SK-N-SH treated with all-trans-retinoic acid at 6 μM for 48 hours (cell line): ENCODE data around the gene TSHZ2.

ENCODE experiments used
- ATAC-seq: fragments of 200-7000 bp; cut with Tn5 transposase; 3 replicates; pipeline ENCODE4 v1.9.1; 2020; ENCODE audit warnings: mild to moderate bottlenecking, moderate library complexity
- ARNTL ChIP-seq: fragments of 450-650 bp; formaldehyde crosslinking; IDR thresholded peaks from 2 replicates; pipeline ENCODE4 v1.5.0; 2020; ENCODE audit warnings: low read depth, mild to moderate bottlenecking, moderate library complexity, borderline replicate concordance
- CREB5 ChIP-seq: fragments of 250-450 bp; sonication (Bioruptor Pico); IDR thresholded peaks from 2 replicates; pipeline ENCODE4 v1.5.1; 2020; ENCODE audit warnings: low read depth, mild to moderate bottlenecking, moderate library complexity
- CSDC2 ChIP-seq: fragments of 250-450 bp; sonication (Bioruptor Pico); IDR thresholded peaks from 2 replicates; pipeline ENCODE4 v1.5.0; 2020; ENCODE audit warnings: mild to moderate bottlenecking, moderate library complexity
- ESRRG ChIP-seq: fragments of 250-450 bp; sonication (Bioruptor Pico); IDR thresholded peaks from 2 replicates; pipeline ENCODE4 v1.6.1; 2021; ENCODE audit warnings: mild to moderate bottlenecking
- GLIS3 ChIP-seq: fragments of 250-450 bp; sonication (Bioruptor Pico); IDR thresholded peaks from 2 replicates; pipeline ENCODE4 v1.5.0; 2020; ENCODE audit warnings: mild to moderate bottlenecking, moderate library complexity
- ISL1 ChIP-seq: fragments of 250-450 bp; sonication (Bioruptor Pico); IDR thresholded peaks from 2 replicates; pipeline ENCODE4 v2.1.2; 2022; ENCODE audit warnings: mild to moderate bottlenecking, moderate library complexity
- OSR1 ChIP-seq: fragments of 250-450 bp; sonication (Bioruptor Pico); IDR thresholded peaks from 2 replicates; pipeline ENCODE4 v1.8.0; 2022; ENCODE audit warnings: moderate library complexity, mild to moderate bottlenecking, inconsistent platforms
- PATZ1 ChIP-seq: fragments of 250-450 bp; sonication (Bioruptor Pico); IDR thresholded peaks from 2 replicates; pipeline ENCODE4 v1.8.0; 2020; ENCODE audit warnings: mild to moderate bottlenecking, moderate library complexity, borderline replicate concordance
- POU6F1 ChIP-seq: fragments of 250-450 bp; sonication (Bioruptor Pico); IDR thresholded peaks from 2 replicates; pipeline ENCODE4 v1.8.0; 2021; ENCODE audit warnings: low read depth, mild to moderate bottlenecking, moderate library complexity, borderline replicate concordance
- PPARA ChIP-seq: fragments of 250-450 bp; sonication (Bioruptor Pico); IDR thresholded peaks from 2 replicates; pipeline ENCODE4 v1.5.0; 2020; ENCODE audit warnings: mild to moderate bottlenecking, borderline replicate concordance
- RARB ChIP-seq: fragments of 250-450 bp; sonication (Bioruptor Pico); IDR thresholded peaks from 2 replicates; pipeline ENCODE4 v1.8.0; 2021; ENCODE audit warnings: mild to moderate bottlenecking, moderate library complexity
- SNAI2 ChIP-seq: fragments of 250-450 bp; sonication (Bioruptor Pico); IDR thresholded peaks from 2 replicates; pipeline ENCODE4 v1.5.0; 2020; ENCODE audit warnings: mild to moderate bottlenecking, moderate library complexity
- TCF4 ChIP-seq: fragments of 250-450 bp; sonication (Bioruptor Pico); IDR thresholded peaks from 2 replicates; pipeline ENCODE4 v1.8.0; 2021; ENCODE audit warnings: mild to moderate bottlenecking, moderate library complexity, borderline replicate concordance
- TOX ChIP-seq: fragments of 250-450 bp; sonication (Bioruptor Pico); IDR thresholded peaks from 2 replicates; pipeline ENCODE4 v1.8.0; 2021; ENCODE audit warnings: mild to moderate bottlenecking, moderate library complexity, borderline replicate concordance
- ZC3H10 ChIP-seq: fragments of 250-450 bp; sonication (Bioruptor Pico); IDR thresholded peaks from 2 replicates; pipeline ENCODE4 v1.5.1; 2021; ENCODE audit warnings: mild to moderate bottlenecking, moderate library complexity
- ZFP3 ChIP-seq: fragments of 250-450 bp; sonication (Bioruptor Pico); IDR thresholded peaks from 2 replicates; pipeline ENCODE4 v1.5.0; 2020; ENCODE audit warnings: mild to moderate bottlenecking, moderate library complexity
- ZFP30 ChIP-seq: fragments of 450-650 bp; formaldehyde crosslinking; IDR thresholded peaks from 2 replicates; pipeline ENCODE4 v1.5.0; 2022; ENCODE audit warnings: mild to moderate bottlenecking, moderate library complexity
- ZNF565 ChIP-seq: fragments of 450-650 bp; formaldehyde crosslinking; conservative IDR thresholded peaks from 2 replicates; pipeline ENCODE4 v1.5.0; 2020; ENCODE audit warnings: low read depth, mild to moderate bottlenecking, moderate library complexity
- ZNF70 ChIP-seq: fragments of 450-650 bp; formaldehyde crosslinking; IDR thresholded peaks from 2 replicates; pipeline ENCODE4 v1.5.0; 2020; ENCODE audit warnings: mild to moderate bottlenecking, moderate library complexity
- TF ChIP-seq, protein P1 (sequence below): fragments of 250-450 bp; sonication (Bioruptor Pico); IDR thresholded peaks from 2 replicates; pipeline ENCODE4 v1.5.1; 2021; ENCODE audit warnings: mild to moderate bottlenecking, moderate library complexity
- TF ChIP-seq, protein P2 (sequence below): fragments of 250-450 bp; sonication (Bioruptor Pico); IDR thresholded peaks from 2 replicates; pipeline ENCODE4 v1.5.0; 2020; ENCODE audit warnings: mild to moderate bottlenecking, moderate library complexity

Gene TSHZ2

GRCh38 chr20:53423587-53424146, 451.5 kb downstream of the TSHZ2 start (continued):
- no peak for TF ChIP-seq CREB5 (CRISPR knock-in tag)
- TF ChIP-seq PPARA (CRISPR knock-in tag), result no peak

- TF ChIP-seq ZNF70 (CRISPR knock-in tag) (no peak), ZFP3 (CRISPR knock-in tag) (no peak), ARNTL (CRISPR knock-in tag) (no peak), PPARA (CRISPR knock-in tag) (no peak), ZC3H10 (CRISPR knock-in tag) (no peak), ZNF565 (CRISPR knock-in tag) (no peak), POU6F1 (CRISPR knock-in tag) (no peak), OSR1 (CRISPR knock-in tag) (no peak), GLIS3 (no peak), ESRRG (CRISPR knock-in tag) (no peak), SNAI2 (no peak), CSDC2 (CRISPR knock-in tag) (no peak)
- no peak for ATAC-seq
Observed at GRCh38 chr20:53425481-53425880, 453.3 kb downstream of the TSHZ2 start.

- no peak for ATAC-seq
- TF ChIP-seq ZC3H10 (CRISPR knock-in tag) (no peak), TOX (CRISPR knock-in tag) (no peak), RARB (no peak), PPARA (CRISPR knock-in tag) (no peak), PATZ1 (CRISPR knock-in tag) (no peak), SNAI2 (no peak), ZNF565 (CRISPR knock-in tag) (no peak), CREB5 (CRISPR knock-in tag) (no peak), ZFP30 (no peak), ZNF70 (CRISPR knock-in tag) (no peak), ISL1 (CRISPR knock-in tag) (no peak), ESRRG (CRISPR knock-in tag) (no peak), GLIS3 (no peak), ZFP3 (CRISPR knock-in tag) (no peak), CSDC2 (CRISPR knock-in tag) (no peak), TCF4 (CRISPR knock-in tag) (no peak)
- TF ChIP-seq, protein P1, sequence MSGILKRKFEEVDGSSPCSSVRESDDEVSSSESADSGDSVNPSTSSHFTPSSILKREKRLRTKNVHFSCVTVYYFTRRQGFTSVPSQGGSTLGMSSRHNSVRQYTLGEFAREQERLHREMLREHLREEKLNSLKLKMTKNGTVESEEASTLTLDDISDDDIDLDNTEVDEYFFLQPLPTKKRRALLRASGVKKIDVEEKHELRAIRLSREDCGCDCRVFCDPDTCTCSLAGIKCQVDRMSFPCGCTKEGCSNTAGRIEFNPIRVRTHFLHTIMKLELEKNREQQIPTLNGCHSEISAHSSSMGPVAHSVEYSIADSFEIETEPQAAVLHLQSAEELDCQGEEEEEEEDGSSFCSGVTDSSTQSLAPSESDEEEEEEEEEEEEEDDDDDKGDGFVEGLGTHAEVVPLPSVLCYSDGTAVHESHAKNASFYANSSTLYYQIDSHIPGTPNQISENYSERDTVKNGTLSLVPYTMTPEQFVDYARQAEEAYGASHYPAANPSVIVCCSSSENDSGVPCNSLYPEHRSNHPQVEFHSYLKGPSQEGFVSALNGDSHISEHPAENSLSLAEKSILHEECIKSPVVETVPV (CRISPR knock-in tag), result no peak
- TF ChIP-seq, protein P2, sequence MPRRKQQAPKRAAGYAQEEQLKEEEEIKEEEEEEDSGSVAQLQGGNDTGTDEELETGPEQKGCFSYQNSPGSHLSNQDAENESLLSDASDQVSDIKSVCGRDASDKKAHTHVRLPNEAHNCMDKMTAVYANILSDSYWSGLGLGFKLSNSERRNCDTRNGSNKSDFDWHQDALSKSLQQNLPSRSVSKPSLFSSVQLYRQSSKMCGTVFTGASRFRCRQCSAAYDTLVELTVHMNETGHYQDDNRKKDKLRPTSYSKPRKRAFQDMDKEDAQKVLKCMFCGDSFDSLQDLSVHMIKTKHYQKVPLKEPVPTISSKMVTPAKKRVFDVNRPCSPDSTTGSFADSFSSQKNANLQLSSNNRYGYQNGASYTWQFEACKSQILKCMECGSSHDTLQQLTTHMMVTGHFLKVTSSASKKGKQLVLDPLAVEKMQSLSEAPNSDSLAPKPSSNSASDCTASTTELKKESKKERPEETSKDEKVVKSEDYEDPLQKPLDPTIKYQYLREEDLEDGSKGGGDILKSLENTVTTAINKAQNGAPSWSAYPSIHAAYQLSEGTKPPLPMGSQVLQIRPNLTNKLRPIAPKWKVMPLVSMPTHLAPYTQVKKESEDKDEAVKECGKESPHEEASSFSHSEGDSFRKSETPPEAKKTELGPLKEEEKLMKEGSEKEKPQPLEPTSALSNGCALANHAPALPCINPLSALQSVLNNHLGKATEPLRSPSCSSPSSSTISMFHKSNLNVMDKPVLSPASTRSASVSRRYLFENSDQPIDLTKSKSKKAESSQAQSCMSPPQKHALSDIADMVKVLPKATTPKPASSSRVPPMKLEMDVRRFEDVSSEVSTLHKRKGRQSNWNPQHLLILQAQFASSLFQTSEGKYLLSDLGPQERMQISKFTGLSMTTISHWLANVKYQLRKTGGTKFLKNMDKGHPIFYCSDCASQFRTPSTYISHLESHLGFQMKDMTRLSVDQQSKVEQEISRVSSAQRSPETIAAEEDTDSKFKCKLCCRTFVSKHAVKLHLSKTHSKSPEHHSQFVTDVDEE (CRISPR knock-in tag), result no peak
Observed at GRCh38 chr20:53425941-53426340, 453.8 kb downstream of the TSHZ2 start.
